Adrenal gland (tissue), 5 donors: ENCODE data around the gene MRPL38.

ENCODE experiments used
- CTCF ChIP-seq, 6 experiments: fragments of 450-650 bp in 4 of 6; fragments of 200-600 bp in 2 of 6; sonication (generic) in 1 of 6; IDR thresholded peaks; 1 replicate in 5 of 6; 2 replicates in 1 of 6; pipeline versions ENCODE4 v1.5.1 to v1.8.0; 2016 to 2021; ENCODE audit warnings: antibody characterized with exemption in 6 of 6, mild to moderate bottlenecking in 2 of 6, moderate library complexity in 1 of 6
- POLR2A ChIP-seq, 2 donors: fragments of 450-650 bp; IDR thresholded peaks; one replicate each; pipeline ENCODE4 v1.6.1; 2017; ENCODE audit warnings: antibody characterized with exemption in 2 of 2, mild to moderate bottlenecking in 2 of 2, moderate library complexity in 1 of 2
- donor health status: DM: no; HTN: no; CAD: no.

GRCh38 chr17:75880266-75880665, 24.4 kb downstream of the MRPL38 start:
- TF ChIP-seq CTCF (IDR thresholded peaks at IDR 0.05) (no peak), POLR2A (IDR thresholded peaks at IDR 0.05) (no peak)
